GM18909 (cell line): Measurements from ENCODE around the gene GOT1.

ENCODE experiments used
- ATAC-seq: cut with Tn5 transposase; IDR thresholded peaks from one replicate; pipeline ENCODE4 v1.9.1; 2021; ENCODE audit warnings: mild to moderate bottlenecking; ENCODE audit not compliant: unreplicated experiment, poor library complexity

The GOT1 gene

DNA sequence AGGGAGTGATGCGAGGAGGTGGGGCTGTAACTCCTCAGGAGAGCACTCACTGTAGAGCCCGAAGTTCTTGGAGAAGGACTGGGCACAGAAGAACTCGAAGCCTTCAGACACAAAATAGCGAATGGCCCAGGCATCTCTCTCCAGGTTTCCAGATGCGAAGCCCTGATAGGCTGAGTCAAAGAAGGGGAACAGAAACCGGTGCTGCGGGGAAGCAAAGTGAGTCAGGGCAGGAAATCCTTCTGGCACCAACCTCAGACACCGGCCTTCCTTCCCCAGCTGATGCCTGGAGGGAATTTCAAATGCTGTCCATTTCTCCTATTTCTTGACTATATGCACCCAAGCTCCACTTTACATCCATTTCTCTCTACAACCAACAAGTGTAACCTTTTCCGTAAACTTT, 26.8 kb downstream of the GOT1 start:
- peak; percentile 44 for ATAC-seq

DNA sequence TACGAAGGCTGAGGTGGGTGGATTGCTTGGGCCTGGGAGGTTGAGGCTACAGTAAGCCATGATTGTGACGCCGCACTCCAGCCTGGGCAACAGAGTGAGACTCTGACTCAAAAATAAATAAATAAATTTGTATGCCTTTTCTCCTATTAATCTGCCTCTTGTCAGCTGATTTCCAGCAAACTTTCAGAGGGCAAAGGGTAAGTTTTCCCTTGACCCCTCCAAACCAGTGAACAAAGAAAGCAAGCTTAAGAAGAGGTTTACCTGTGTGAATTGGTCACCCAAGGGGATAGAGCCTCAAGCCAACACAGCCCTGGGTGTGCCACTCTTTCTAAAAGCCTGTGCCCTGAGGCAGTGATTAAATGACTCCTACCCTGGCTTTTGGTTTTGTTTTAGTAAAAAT, 30.8 kb downstream of the GOT1 start:
- ATAC-seq: no peak

DNA sequence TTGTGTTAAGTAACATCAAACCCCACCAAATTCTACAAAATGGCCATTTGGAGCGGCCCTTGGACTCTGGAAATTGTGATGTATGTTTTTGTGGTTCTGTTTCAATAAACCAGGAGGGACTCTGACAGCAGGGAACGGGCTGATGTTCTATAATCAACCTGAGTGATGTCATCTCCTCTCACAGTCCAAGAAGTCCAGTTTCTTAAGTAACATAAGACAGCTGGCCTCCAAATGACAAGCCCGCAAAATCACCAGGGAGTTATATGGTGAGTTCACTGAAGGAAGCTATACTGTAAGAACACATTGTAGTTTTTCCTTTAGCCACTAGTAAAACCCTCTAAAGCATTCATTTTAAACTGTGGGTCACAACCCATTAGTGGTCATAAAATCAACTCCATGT, 34.0 kb downstream of the GOT1 start:
- no peak for ATAC-seq

- ATAC-seq: no peak
Measured at GRCh38 chr10:99395750-99396445, 34.5 kb downstream of the GOT1 start.

DNA sequence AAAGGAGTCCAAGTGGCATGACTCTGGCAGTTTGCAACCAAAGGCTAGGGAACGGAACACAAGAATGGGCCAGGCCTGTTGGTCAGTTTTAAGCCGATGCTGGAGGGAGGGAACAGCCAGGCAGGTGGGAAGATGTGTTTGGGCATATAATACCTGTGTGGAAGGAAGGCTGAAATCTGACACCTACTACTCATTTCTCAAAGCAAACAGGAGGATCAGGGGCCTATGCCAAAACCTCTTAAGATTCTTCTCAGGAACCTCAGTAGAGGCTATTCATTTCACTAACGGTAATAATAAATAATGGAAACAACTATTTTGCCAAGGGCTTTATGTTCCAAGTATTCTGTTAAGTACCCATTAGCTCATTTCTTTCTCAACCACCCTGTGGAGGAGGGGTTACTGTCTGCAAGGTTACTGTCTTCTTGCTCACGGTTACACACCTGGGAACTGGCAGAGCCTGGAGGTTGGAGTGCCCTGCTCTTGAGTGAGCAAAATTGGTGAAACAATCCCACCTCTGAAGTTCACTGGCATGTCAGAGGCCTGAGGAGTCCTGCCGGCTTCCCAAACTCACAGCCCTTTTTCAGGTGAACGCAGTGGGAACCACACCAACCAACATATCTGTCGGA, 35.5 kb downstream of the GOT1 start:
- no peak for ATAC-seq

- ATAC-seq: no peak
Measured at GRCh38 chr10:99394256-99394655, 36.2 kb downstream of the GOT1 start.

DNA sequence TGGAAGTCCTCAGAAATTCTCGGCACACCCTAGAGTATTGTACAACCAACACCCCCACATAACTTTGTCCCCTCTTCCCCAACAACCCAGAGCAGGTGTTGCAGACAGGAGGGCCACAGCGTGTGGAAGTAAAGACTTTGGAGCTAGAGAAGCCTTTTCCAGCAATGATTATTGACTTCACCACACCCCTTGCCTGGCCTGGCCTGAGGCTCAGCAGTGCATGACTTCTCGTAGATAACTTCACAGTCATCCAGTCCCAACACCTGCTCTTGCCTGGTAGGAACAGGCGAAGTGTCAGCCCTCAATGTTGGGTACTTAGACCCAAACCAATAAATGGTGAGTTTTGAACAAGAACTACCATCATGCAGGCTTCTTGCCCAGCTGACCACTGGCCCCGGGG, 36.7 kb downstream of the GOT1 start:
- no peak for ATAC-seq

GRCh38 chr10:99393036-99393435, 37.4 kb downstream of the GOT1 start:
- ATAC-seq: no peak

DNA sequence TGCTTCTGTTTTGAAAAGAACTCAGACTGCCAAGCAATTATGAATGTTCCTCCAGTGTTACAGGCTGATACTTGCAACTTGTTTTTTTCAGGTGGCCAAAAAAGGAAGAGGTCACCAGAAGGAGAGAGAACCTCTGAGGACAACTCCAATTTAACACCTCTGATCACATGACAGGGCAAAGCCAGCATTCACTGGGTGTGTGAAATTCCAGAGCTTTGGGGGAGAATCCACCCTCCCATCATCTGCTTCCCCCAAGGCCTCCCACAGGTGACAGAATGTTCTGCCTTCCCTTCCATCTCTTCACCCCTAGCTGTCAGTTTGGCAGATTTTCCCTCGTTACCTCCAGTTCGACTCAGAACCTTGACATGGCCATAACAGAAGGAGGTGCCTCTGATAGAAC, 39.1 kb downstream of the GOT1 start:
- ATAC-seq: no peak

DNA sequence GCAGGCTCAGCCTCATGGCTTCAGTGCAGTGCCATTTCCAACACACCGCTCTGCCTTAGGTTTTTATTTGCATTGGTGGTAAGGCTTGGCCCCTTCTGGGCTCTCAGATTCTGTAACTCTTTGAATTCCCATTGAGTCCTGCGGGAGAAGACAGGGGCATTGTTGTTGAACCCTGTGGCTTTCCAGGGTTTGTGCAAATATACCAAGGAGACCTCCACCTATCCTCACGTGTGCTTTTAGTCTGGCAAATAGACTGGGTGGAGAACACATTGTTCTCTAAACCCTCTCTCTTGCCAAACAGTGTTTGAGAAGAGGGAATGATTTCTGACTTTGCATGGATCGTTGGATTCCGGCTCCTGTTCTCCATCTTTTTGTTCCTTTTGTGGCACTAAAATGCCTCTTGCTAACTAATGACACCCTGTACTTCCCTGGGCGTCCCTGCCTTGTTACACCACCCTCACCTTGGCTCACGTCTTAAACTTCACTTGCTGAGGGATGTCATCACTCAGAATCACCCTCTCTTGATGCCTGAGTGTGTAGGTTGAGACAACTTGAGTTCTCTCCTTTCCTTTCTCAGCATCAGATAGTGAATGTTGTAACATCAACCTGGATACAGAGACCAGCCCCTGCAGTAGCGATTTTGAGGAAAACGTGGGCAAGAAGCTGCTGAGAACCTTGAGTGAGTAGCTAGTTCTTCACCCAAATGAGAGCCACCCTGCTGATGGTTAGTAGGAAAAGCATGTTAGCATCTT, 40.5 kb downstream of the GOT1 start:
- ATAC-seq: no peak

- no peak for ATAC-seq
Measured at GRCh38 chr10:99387541-99387940, 42.9 kb downstream of the GOT1 start.

GRCh38 chr10:99387071-99387470, 43.4 kb downstream of the GOT1 start:
- ATAC-seq: no peak

GRCh38 chr10:99382176-99382575, 48.2 kb downstream of the GOT1 start:
- ATAC-seq: no peak

DNA sequence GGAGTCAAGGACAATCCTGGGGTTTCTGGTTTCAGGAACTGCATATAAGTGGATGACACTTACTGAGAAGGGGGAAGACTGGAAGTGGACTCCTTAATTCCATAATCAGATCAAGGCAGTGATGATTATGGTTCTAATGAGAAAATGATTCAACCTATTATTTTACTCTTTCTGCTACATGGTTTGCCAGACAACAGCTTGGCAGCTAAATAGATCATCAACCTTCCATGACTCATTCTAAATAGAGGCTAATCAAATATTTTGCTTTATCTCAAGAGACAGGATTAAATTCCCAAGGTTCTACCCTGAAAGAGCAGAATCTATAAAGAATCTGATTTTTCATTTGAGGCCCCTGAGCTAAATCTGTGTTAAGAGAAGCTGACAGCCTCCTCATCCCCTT, 55.0 kb downstream of the GOT1 start:
- ATAC-seq: no peak

- ATAC-seq: no peak
Measured at GRCh38 chr10:99374972-99375371, 55.5 kb downstream of the GOT1 start.

GRCh38 chr10:99374526-99374925, 55.9 kb downstream of the GOT1 start:
- ATAC-seq: no peak

GRCh38 chr10:99372546-99373271, 57.7 kb downstream of the GOT1 start:
- ATAC-seq: no peak

GRCh38 chr10:99370993-99371392, 59.4 kb downstream of the GOT1 start:
- peak; percentile 89 for ATAC-seq

- no peak for ATAC-seq
Measured at GRCh38 chr10:99369551-99369950, 60.9 kb downstream of the GOT1 start.

DNA sequence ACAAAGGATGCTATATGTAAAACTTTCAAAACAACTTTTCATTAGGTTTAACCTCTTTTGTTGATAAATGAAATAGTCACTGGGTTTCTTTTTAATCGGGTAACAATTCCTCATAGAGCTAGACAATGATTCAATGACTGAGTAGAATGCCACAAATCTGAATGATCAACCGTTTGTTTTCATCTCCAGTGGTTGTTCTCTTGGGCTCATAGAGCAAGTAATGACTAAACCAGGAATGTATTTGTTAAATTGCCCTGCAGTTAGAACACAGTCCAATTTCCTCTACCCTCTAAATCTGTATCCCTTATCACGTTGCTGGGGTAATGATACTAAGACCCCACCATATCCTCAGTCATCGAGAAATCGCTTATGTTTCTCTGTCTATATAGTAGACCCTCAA, 61.3 kb downstream of the GOT1 start:
- no peak for ATAC-seq

DNA sequence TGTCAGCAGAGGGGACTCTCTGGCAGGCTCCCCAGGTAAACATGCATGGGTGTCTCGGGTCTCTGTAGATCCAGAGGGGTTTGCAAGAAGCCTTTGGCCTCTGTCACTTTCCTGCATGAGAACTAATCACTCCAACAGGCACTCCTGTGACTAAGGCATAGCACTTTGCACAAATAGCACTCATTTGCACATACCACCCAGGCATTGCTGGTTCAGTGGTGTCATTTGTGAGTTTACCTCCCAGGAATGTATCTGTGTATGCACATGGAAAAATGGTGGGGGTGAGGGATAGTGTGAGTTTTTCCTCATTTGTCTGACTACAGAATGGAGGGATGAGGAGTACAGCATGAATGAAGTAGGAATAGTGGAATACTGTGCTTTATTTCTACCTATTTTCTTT, 61.8 kb downstream of the GOT1 start:
- no peak for ATAC-seq
